NT2/D1 (cell line): Measurements from ENCODE around the gene BRD4.

Source experiments
- SUZ12 ChIP-seq: IDR thresholded peaks from 2 replicates; pipeline ENCODE4 v1.6.1; 2011; ENCODE audit not compliant: insufficient read length, insufficient read depth; ENCODE audit errors: extremely low read depth
- YY1 ChIP-seq: IDR thresholded peaks from 2 replicates; pipeline ENCODE4 v1.6.1; 2011; ENCODE audit not compliant: insufficient read length, insufficient read depth
- ZNF274 ChIP-seq: IDR thresholded peaks from 2 replicates; pipeline ENCODE4 v1.6.1; 2011; ENCODE audit warnings: mild to moderate bottlenecking, low read depth, low read length

GRCh38 chr19:15381864-15382263, 49.5 kb upstream of the BRD4 start:
- TF ChIP-seq ZNF274 (no peak), SUZ12 (no peak), YY1 (no peak)
